Measurements from ENCODE around the gene APBA1. TPM values are rescaled to one million over a fixed set of nuclear protein-coding genes. Genes with fewer than 3 reads are reported as not detected.
"Not testable (repeated sequence)": the region's sequence is repeated elsewhere in the genome, so short reads cannot be mapped to it uniquely, and the experiment has no call there.

The APBA1 gene
- total RNA-seq, 1 experiment from 2014 or later: 0.53 TPM

DNA sequence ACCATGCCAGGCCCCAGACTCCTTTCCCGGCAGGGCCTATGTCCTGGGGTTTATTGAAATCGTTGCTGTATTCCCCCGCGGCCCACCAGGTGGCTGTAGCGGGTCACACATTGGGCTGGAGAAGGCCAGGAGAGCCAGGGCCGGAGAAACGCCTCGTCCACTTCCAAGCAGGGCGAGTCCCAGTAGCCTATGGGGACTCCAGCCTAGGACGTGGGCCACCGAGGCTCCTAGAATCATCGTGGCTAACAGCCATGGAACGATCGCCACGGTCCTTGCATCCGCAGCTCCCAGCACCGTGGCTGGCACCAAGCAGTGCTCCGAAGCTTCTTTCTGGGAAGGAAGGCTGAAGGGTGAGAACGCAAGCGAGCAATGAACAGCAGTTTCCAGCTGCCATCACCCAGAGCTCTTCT is 259.4 kb downstream of the APBA1 start:
- Histone ChIP-seq H3K9me3 (replicated peaks) (no peaks in the 10 kb centered on the region; the same call in 1 of the 2 replicates), H3K27ac (no peak overlapping the region), H3K36me3 (no peaks in the 10 kb centered on the region), H3K27me3 (no peaks in the 10 kb centered on the region), H3K4me3 (no peak overlapping the region), H3K4me1 (no peaks in the 10 kb centered on the region)
- DNase-seq: peak; percentile 69 to 74

DNA sequence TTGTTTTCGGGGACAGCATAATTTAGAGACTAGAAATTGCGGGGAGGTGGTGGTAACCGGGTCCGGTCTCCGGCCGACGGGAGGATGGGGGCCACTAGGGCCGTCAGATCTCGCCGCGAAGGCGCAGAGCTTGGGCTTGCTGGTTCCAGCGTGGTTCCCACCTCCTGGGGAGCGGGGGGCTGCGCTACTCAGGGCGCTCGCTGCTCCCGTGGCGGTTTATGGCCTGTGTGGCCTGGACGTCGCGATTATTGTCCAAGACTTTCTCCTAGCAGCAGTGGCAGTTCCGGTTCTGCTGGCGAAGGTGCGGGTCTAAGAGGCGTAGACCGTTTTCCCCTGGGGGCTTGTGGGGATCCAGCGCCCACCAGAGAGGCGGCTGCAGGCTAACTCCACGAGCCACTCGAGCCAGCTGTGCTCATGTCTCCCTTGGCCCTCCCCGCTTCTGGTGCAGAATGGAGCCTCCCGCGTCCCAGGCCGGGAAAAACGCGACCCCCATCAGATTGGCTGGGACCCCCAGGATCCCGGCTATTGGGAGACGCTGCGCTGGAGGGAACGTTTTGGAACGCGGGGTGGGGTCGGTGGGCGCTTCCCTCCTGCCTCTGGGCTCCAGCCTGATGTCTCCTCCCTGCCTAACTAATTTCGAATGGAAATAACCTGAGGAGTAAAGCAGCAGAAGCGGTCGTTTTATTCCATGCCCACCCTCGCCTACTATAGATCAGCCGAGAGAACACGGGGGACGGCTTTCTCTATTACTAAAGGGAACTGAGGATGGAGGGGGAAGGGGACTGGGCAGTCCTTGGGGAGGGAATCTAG is 260.0 kb downstream of the APBA1 start:
- Histone ChIP-seq H3K4me3 (no peak overlapping the region), H3K9me3 (replicated peaks) (no peaks in the 10 kb centered on the region; the same call in 1 of the 2 replicates), H3K36me3 (no peaks in the 10 kb centered on the region), H3K27me3 (no peaks in the 10 kb centered on the region), H3K4me1 (no peaks in the 10 kb centered on the region), H3K27ac (no peak overlapping the region)
- no peak for DNase-seq

DNA sequence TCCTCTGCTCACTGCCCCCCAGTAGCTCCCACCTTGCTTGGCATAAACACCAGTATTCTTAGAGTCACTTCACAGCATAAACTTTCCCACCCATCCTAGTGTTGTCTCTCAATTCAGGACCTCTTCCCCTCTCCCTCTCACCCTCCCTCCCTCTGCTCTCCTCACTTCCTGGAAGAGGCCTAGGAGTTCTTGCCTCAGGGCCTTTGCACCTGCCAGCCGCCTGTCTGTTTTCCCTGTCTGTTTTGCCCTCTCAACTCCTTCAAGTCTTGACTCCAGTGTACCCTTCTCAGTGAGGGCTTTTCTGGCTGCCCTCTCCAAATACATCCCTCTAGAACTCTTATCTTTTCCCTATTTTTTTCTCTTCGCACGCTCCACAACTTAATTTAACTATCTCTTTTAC is 260.9 kb downstream of the APBA1 start:
- no peak for DNase-seq
- Histone ChIP-seq H3K9me3 (replicated peaks) (no peaks in the 10 kb centered on the region; the same call in 1 of the 2 replicates), H3K36me3 (no peaks in the 10 kb centered on the region), H3K4me1 (no peaks in the 10 kb centered on the region), H3K27ac (no peak overlapping the region), H3K4me3 (no peak overlapping the region), H3K27me3 (no peaks in the 10 kb centered on the region)

DNA sequence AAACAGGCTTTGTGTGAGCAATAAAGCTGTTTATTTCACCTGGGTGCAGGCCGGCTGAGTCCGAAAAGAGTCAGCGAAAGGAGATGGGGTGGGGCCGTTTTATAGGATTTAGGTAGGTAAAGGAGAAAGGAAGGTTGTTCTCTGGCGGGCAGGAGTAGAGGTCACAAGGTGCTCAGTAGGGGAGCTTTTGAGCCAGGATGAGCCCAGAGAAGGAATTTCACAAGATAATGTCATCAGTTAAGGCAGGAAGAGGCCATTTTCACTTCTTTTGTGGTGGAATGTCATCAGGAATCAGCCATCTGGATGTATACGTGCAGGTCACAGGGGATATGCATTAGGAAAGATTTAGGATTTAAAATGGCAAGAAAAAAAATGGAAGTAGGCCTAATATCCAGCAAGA is 262.2 kb downstream of the APBA1 start:
- not testable (repeated sequence) for H3K4me3 ChIP-seq; H3K36me3 ChIP-seq; H3K4me1 ChIP-seq; H3K9me3 ChIP-seq (replicated peaks); DNase-seq; H3K27ac ChIP-seq; H3K27me3 ChIP-seq

DNA sequence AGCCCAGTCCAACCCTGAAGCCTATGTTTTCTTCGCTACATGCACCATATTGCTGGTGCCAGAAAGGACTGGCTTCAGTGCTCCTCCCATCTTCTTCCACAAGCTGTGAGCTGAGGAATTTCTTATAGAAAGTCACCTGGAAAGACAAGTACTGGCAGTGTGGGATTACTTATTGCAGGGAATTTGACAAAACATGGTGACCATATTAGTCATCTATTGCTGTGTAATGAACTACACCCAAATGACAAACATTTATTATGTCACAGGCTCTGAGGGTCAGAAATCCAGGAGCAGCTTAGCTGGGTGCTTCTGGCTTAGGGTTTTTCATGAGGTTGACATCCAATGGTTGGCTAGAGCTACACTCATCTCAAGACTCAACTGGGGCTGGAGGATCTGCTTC is 271.7 kb downstream of the APBA1 start:
- H3K27me3 ChIP-seq: no peaks in the 10 kb centered on the region
- no peak overlapping the region for H3K27ac ChIP-seq
- H3K4me3 ChIP-seq: no peak overlapping the region
- no peaks in the 10 kb centered on the region for H3K36me3 ChIP-seq
- no peaks in the 10 kb centered on the region for H3K4me1 ChIP-seq
- no peaks in the 10 kb centered on the region for H3K9me3 ChIP-seq (replicated peaks)
- no peak for DNase-seq

DNA sequence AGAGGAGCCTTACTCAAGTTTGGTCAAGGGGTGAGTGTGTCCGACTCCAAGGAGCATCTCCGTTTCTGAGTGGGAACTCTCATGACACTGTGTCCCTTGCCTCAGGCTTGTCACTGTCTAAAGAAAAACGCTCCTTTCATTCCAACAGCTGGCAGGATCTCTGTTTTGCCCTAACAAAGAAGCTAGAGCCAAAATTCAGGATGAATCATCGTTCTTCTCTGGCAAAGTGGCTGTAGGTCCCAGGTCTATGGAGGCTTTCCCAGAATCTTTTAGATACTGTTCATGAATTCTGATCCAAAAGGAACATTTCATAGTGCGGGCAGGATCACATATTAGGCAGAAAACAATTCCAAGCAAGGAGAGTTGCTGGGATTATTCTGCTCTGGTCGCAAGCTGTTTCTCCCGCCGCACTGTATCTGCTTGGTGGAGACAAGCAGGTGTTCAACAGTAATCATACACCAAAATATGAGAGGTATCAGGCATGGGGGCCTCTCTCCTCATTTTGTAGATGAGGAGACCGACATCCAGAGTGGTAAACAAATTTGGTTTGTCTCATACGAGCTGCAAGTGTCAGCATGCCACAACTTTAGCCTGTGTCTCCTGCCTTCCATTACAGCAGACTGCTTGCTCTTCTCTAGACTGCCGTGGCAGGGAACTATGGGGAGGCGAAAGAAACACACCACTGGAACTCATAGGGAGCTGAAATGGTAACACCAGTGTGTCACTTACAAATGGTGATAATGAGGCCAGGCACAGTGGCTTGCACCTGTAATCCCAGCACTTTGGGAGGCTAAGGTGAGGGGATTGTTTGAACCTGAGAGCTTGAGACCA is 274.6 kb downstream of the APBA1 start:
- no peaks in the 10 kb centered on the region for H3K9me3 ChIP-seq (replicated peaks)
- H3K27ac ChIP-seq: no peak overlapping the region
- H3K4me3 ChIP-seq: no peak overlapping the region
- no peaks in the 10 kb centered on the region for H3K4me1 ChIP-seq
- no peaks in the 10 kb centered on the region for H3K36me3 ChIP-seq
- DNase-seq: peak in 1 of 2 experiments; percentile 24
- no peaks in the 10 kb centered on the region for H3K27me3 ChIP-seq

DNA sequence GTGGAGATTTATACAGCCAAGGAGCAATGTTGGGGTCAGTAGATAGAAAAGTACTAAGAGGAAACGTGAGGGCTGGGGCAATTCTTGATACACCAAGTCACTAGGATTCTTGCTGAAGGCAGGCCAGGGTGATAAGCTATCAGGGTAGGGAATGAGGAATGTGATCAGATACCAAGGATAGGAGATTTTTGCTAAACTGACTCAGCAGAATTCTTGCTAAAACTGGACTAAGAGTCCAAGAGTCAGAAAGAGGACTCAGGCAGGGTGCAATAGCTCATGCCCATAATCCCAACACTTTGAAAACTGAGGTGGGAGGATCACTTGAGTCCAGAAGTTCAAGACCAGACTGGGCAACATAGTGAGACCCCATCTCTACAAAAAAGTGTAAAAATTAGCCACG is 275.4 kb downstream of the APBA1 start:
- H3K36me3 ChIP-seq: no peaks in the 10 kb centered on the region
- H3K4me3 ChIP-seq: no peak overlapping the region
- H3K9me3 ChIP-seq (replicated peaks): no peaks in the 10 kb centered on the region
- DNase-seq: no peak
- no peaks in the 10 kb centered on the region for H3K4me1 ChIP-seq
- no peaks in the 10 kb centered on the region for H3K27me3 ChIP-seq
- H3K27ac ChIP-seq: no peak overlapping the region

DNA sequence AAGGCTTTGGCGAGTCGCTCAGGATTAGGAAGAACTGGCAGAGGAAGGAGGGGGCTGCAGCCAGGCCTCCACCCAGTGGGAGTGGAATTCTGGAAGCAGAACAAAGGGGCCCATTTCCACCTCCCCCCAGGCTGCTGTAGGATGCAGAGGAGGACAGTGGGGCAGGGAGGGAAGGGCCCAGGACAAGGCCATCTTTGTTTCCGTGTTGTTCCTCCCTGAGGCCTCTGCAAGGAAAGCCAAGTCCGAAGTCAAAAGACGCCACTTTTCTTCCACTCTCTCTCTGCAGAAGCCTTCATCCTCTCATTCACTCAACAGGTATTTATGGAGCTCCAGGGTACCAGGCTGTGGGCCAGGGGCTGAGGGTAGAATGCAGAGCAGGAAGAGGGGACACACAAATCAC is 276.5 kb downstream of the APBA1 start:
- H3K4me1 ChIP-seq: no peaks in the 10 kb centered on the region

DNA sequence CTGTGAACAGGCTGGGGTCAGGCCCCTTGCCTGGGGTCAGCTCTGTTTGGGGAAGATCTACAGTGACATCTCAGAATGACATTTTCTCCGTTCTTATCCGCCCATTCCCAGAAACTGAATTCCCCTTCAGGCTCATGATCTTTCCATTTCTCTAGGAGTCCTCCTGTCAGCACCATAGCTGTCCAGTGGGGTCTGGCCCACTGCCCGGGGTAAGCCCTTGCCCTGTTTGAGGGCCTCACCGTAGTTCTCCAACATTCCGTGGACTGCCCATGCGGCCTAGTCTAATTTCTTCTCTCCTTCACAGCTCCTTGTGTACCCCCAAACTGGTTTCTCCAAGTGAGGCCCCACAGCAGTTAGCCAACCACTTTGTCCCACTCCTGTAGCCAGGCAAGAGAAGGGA is 278.7 kb downstream of the APBA1 start:
- no peak for DNase-seq
- no peak overlapping the region for H3K27ac ChIP-seq
- no peak overlapping the region for H3K4me3 ChIP-seq
- H3K4me1 ChIP-seq: peaks cover 9% of the 10 kb centered on the region
- H3K36me3 ChIP-seq: no peaks in the 10 kb centered on the region
- H3K9me3 ChIP-seq (replicated peaks): no peaks in the 10 kb centered on the region
- no peaks in the 10 kb centered on the region for H3K27me3 ChIP-seq

More for the DNA sequence above, 276.5 kb downstream of the APBA1 start:
- DNase-seq: no peak
- Histone ChIP-seq H3K27me3 (no peaks in the 10 kb centered on the region), H3K4me3 (no peak overlapping the region), H3K27ac (no peak overlapping the region), H3K36me3 (no peaks in the 10 kb centered on the region), H3K9me3 (replicated peaks) (no peaks in the 10 kb centered on the region)

DNA sequence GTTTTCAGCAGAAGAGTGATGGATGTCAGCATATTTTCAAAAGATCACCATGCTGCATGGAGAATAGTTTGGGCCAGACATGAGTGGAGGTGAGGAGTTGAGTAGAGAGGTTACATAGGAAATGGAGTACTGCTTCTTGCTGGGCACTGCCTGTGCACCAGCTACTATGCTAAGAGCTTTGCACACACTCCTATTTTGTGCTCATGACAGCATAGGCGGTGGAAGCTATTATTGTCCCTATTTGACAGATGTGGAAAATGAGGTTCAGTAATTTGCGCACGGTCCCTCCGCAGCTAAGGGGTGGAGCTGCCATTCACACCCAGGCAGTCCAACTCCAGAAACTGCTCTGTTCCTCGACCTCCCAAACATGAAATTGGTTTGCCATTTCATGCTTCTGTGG is 279.3 kb downstream of the APBA1 start:
- no peaks in the 10 kb centered on the region for H3K36me3 ChIP-seq
- DNase-seq: no peak
- H3K27ac ChIP-seq: no peak overlapping the region
- H3K27me3 ChIP-seq: no peaks in the 10 kb centered on the region
- peaks cover 9% of the 10 kb centered on the region for H3K4me1 ChIP-seq
- H3K4me3 ChIP-seq: no peak overlapping the region
- no peaks in the 10 kb centered on the region for H3K9me3 ChIP-seq (replicated peaks)

DNA sequence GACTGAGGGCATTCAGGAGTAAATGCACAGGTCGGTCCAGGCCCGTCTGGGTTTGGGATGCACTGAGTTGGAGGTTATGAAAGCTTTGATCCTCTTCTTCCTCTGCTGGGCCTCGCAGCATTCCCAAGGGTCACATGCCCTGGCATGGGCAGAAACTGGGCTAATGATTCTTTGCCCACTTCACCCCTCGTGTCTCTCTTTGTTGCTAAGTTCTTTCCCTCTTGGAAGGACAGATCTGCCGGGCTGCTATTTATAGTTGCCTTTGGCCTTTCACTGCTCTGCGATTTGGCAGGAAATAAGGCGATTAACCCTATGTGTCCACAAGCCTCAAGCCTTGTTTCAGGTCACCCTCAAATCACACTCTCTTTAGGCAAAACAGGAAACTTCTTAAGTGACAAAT is 280.2 kb downstream of the APBA1 start:
- no peaks in the 10 kb centered on the region for H3K27me3 ChIP-seq
- no peaks in the 10 kb centered on the region for H3K36me3 ChIP-seq
- H3K9me3 ChIP-seq (replicated peaks): no peaks in the 10 kb centered on the region
- peaks cover 9% of the 10 kb centered on the region for H3K4me1 ChIP-seq
- H3K27ac ChIP-seq: no peak overlapping the region
- H3K4me3 ChIP-seq: no peak overlapping the region
- peak in 1 of 2 experiments; percentile 20 for DNase-seq

DNA sequence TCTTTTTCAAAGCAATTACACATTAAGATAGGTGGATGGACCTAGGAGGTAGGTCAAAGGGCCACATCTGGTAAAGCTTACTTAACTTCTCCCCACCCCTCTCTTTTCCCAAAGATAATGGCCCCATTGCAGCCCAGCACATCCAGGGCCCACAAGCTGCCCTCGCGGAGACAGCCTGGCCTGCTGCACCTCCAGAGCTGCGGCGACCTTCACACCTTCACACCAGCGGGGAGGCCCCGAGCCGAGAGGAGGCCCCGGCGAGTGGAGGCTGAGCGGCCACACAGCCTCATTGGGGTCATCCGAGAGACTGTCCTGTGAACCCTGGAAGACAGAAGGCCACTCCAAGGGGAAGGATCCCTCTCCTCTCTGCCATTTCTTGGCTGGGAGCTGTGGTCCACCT is 280.7 kb downstream of the APBA1 start:
- DNase-seq: no peak
- Histone ChIP-seq H3K27ac (no peak overlapping the region), H3K27me3 (no peaks in the 10 kb centered on the region)

DNA sequence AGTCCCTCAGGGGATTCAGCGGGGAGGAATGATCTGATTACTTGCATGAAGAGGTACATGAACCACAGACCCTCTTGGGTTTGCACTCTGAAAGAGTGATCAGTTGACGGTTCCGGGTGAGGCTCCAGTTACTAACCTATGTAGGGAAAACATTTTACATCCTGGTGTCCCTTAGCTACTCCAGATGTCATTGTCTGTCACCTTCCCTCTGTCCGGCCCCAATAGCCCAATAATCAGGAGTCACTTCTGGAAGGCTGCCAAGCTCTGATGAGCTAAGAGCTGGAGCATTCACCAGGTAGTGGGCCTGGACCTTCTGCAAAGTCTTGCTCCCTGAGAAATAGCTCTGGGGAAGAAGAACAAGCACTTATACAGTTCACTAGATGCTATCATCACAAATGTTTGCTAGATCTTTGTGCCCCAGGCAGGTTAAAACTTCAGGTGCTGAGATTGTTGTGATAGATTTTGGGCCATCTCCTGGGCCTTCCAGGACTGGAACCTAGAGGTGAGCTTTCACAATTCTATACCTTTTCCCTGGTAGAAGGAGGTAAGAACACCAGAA is 282.7 kb downstream of the APBA1 start:
- peaks cover 9% of the 10 kb centered on the region for H3K4me1 ChIP-seq
- DNase-seq: peak; percentile 52 to 75

More for the DNA sequence above, 280.7 kb downstream of the APBA1 start:
- Histone ChIP-seq H3K4me3 (no peak overlapping the region), H3K36me3 (no peaks in the 10 kb centered on the region), H3K4me1 (peaks cover 9% of the 10 kb centered on the region), H3K9me3 (replicated peaks) (no peaks in the 10 kb centered on the region)

DNA sequence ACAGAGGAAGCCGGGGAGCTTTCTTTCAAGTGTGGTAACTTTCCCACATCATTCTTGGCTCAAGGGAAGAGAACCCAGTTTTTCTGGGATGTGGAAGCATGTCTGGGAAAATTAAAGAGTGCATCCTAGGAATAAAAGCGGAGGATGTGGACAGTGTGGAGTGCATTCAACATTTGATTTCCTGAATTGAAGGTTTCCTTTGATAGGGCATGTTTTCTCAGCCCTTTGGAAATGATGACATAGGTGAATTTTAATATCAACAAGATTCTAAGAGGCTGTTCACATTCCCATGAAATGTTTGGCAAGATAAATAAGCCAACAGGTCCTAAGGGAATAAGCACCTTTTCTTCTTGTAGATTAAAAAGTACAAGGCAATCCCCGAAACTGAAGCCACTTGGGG is 283.6 kb downstream of the APBA1 start:
- DNase-seq: no peak
- peaks cover 9% of the 10 kb centered on the region for H3K4me1 ChIP-seq

More for the DNA sequence above, 282.7 kb downstream of the APBA1 start:
- Histone ChIP-seq H3K36me3 (no peaks in the 10 kb centered on the region), H3K27ac (no peak overlapping the region), H3K27me3 (no peaks in the 10 kb centered on the region), H3K9me3 (replicated peaks) (no peaks in the 10 kb centered on the region), H3K4me3 (no peak overlapping the region)

DNA sequence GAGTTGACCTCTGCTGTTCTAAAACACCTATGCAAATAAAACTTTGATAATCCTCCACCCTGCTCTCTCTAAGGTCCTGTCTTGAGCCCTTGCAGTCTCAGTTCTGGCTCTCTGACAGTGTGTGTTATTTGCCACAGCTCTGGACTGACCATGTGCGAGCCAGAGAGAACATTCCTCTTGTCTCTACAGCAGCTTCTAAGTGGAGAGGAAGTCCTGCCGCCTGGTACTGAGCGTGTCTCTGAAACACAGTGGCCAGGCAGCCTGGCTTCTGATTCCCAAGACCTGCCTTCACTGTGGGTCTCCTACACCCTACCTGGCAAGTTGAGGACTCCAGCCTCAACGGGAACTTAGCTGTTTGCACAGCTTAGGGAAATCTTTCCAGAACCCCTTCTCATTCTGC is 285.5 kb downstream of the APBA1 start:
- no peaks in the 10 kb centered on the region for H3K27me3 ChIP-seq
- no peak overlapping the region for H3K27ac ChIP-seq
- no peak overlapping the region for H3K4me3 ChIP-seq
- no peaks in the 10 kb centered on the region for H3K36me3 ChIP-seq
- peaks cover 9% of the 10 kb centered on the region for H3K4me1 ChIP-seq
- DNase-seq: no peak
- H3K9me3 ChIP-seq (replicated peaks): no peaks in the 10 kb centered on the region

More for the DNA sequence above, 283.6 kb downstream of the APBA1 start:
- no peaks in the 10 kb centered on the region for H3K9me3 ChIP-seq (replicated peaks)
- H3K36me3 ChIP-seq: no peaks in the 10 kb centered on the region
- H3K27ac ChIP-seq: no peak overlapping the region
- no peak overlapping the region for H3K4me3 ChIP-seq
- no peaks in the 10 kb centered on the region for H3K27me3 ChIP-seq
